Stimulated activated effector memory CD8-positive, alpha-beta T cell treated with anti-CD3 and anti-CD28 coated beads, Interleukin-12 subunit alpha, Interleukin-12 subunit beta, amount 100 ng/mL, for 72 hours (primary cell): Measurements from ENCODE around the gene CDK18.

ENCODE experiments used
- ATAC-seq: fragments of 150-1000 bp; cut with Tn5 transposase; 2 replicates; pipeline ENCODE4 v1.10.0; 2021
- DNase-seq, 2 donors: peaks; one replicate each; pipeline ENCODE4 v3.0.0; 2021 to 2022; ENCODE audit warnings: low spot score in 2 of 2
- H3K27ac Mint-ChIP-seq: one replicate; pipeline ENCODE4 v1.8.0; 2022; ENCODE audit warnings: mild to moderate bottlenecking, mixed read lengths
- H3K36me3 Mint-ChIP-seq: one replicate; pipeline ENCODE4 v1.8.0; 2022; ENCODE audit warnings: mild to moderate bottlenecking, mixed read lengths
- H3K4me1 Mint-ChIP-seq: one replicate; pipeline ENCODE4 v1.8.0; 2022; ENCODE audit warnings: mixed read lengths
- H3K4me3 Mint-ChIP-seq: one replicate; pipeline ENCODE4 v1.8.0; 2022; ENCODE audit warnings: mild to moderate bottlenecking, mixed read lengths
- H3K9me3 Mint-ChIP-seq: one replicate; pipeline ENCODE4 v1.8.0; 2022; ENCODE audit warnings: mixed read lengths

The CDK18 gene

DNA sequence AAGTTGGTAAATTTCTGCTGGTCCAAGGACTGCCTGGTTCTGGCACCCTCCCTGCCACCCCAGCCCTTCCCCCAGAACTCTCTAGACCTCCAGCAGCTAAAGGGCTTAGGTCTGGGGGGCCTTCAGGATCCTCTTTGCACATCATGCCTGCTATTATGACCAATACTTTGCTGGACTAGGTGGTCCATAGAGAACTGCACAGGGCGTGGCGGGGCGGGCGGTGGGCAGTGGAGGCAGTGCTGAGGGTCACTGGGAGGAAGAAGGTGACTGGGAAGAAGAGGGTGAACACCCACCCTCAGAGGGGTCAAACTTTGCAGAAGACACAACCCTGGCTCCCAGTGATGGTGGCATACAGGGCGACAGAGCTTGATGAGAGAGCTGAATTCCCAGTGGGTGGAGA is 18.2 kb downstream of the CDK18 start:
- ATAC-seq, result no peak
- H3K36me3 Mint-ChIP-seq, result no peaks in the 10 kb centered on the region
- H3K4me3 Mint-ChIP-seq, result no peak overlapping the region
- DNase-seq, result no peak
- no peaks in the 10 kb centered on the region for H3K9me3 Mint-ChIP-seq
- no peaks in the 10 kb centered on the region for H3K4me1 Mint-ChIP-seq
- no peak overlapping the region for H3K27ac Mint-ChIP-seq

DNA sequence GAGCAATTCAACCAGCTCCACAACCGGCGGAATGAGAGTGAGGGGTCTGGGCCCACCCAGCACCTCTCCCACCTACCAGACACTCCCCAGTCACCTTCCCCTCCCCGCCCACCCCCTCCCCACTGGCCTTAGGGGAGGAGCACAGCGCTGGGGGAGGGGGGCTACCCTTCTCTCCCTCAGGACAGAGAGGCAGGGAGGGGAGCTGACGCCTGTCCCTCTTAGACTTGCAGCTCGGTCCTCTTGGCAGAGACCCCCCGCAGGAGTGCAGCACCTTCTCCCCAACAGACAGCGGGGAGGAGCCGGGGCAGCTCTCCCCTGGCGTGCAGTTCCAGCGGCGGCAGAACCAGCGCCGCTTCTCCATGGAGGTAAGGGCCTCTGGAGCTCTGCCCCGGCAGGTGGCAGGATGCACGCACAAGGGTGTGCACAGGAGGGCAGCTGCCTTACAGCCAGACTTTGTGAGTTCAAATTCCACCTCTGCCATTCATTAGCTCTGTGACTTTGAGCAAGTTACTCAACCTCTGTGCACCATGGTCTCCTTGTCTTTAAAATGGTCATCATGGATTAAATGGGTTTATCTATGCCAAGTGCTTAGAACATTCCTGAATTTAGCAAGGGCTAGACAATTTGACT is 18.9 kb downstream of the CDK18 start:
- Mint-ChIP-seq H3K9me3 (no peaks in the 10 kb centered on the region), H3K4me3 (no peak overlapping the region), H3K4me1 (no peaks in the 10 kb centered on the region), H3K27ac (no peak overlapping the region), H3K36me3 (no peaks in the 10 kb centered on the region)
- no peak for ATAC-seq
- no peak for DNase-seq

DNA sequence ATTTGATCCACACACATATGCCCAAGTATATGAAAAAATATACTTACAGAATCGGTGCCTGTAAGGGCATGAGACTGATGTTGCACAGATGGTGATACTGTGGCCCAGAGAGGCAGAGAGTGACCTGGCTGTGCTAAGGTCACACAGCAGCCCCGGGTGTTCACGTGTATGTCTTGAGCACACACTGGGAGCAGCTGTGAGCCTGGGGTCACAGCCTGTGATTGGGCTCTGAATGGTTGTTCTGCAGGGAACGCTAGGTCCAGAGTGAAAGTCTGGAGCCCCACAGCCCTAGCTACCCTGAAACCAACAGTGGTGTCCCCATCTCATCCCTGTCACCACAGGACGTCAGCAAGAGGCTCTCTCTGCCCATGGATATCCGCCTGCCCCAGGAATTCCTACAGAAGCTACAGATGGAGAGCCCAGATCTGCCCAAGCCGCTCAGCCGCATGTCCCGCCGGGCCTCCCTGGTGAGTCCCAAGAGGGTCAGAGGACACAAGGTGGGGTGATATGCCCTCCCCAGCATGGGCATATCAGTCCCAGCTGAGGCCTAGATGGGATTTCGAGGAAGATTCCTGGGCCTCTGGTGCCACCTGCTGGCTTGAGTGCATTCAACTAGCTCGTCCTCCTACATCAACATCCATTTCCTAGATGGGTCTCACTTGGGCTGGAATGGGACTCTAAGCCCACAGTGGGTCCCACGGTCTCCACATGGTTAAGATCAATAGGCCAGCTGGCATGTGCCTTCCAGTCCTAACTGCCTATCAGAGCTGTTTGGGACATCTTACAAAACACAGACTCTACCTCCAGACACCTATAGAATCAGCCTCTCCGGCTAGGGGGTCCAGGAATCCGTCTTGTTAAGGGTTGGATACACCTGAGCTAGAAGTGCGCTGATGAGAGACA is 19.7 kb downstream of the CDK18 start:
- H3K27ac Mint-ChIP-seq, result no peak overlapping the region

DNA sequence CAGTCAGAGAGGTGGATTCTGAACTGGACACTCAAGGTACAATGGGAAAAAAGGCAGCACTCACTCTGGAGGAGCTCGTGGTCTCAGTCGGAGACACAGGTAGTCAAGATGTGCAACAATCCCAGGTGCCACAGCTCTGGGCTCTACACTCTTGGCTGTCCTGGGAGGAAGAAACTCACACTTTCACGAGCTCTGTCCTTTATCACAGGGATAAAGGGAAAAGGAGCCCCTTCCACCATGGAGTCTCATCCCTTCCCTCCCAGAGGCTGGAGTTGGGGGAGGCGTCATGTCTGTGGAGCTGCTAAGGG is 20.3 kb downstream of the CDK18 start:
- Mint-ChIP-seq H3K27ac (no peak overlapping the region), H3K9me3 (no peaks in the 10 kb centered on the region), H3K4me1 (peaks cover 6% of the 10 kb centered on the region), H3K4me3 (no peak overlapping the region), H3K36me3 (no peaks in the 10 kb centered on the region)
- DNase-seq (no peak), ATAC-seq (no peak)

More for the DNA sequence above, 19.7 kb downstream of the CDK18 start:
- H3K9me3 Mint-ChIP-seq, result no peaks in the 10 kb centered on the region
- peak; percentile 61 to 83 for DNase-seq
- H3K4me3 Mint-ChIP-seq, result no peak overlapping the region
- ATAC-seq, result peak; percentile 57
- H3K4me1 Mint-ChIP-seq, result no peaks in the 10 kb centered on the region
- no peaks in the 10 kb centered on the region for H3K36me3 Mint-ChIP-seq

DNA sequence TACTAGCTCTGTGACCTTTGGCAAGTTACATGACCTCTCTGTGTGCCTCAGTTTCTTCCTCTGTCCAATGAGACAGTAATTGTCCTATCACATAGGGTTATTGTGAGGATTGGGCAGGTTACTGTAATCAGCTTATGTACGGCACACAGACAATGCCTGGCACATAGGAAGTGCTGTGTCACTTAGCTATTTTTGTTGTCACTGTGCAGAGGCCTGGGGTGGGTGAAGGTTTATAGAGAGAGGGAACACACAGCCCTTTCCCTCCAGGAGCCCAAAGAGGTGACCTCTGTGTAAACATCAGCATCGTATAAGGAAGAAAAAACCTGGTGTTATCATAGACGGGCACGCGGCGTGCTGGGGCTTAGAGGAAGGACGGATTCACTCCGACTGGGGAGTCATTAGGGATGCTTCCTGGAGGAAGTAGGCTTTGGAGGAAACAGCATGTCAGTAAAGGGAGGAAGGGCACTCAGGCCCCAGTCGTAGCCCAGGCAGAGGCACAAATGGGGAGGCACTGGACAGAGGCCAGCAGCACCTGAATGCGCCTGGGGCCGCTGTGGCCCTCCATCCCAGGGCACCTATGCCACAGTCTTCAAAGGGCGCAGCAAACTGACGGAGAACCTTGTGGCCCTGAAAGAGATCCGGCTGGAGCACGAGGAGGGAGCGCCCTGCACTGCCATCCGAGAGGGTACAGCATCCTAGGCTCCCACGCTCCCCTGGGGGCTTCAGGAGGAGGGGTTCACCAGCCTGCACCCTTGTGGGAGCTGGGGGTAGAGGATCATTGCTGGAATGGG is 21.2 kb downstream of the CDK18 start:
- H3K27ac Mint-ChIP-seq, result no peak overlapping the region
- DNase-seq, result no peak
- no peaks in the 10 kb centered on the region for H3K9me3 Mint-ChIP-seq
- H3K36me3 Mint-ChIP-seq, result no peaks in the 10 kb centered on the region
- no peak for ATAC-seq
- no peak overlapping the region for H3K4me3 Mint-ChIP-seq
- peaks cover 10% of the 10 kb centered on the region for H3K4me1 Mint-ChIP-seq

GRCh38 chr1:205526431-205526830 is 22.0 kb downstream of the CDK18 start:
- H3K4me1 Mint-ChIP-seq, result peaks cover 10% of the 10 kb centered on the region
- no peak for DNase-seq
- no peak for ATAC-seq
- H3K36me3 Mint-ChIP-seq, result no peaks in the 10 kb centered on the region
- H3K4me3 Mint-ChIP-seq, result no peak overlapping the region
- no peaks in the 10 kb centered on the region for H3K9me3 Mint-ChIP-seq
- no peak overlapping the region for H3K27ac Mint-ChIP-seq

- H3K27ac Mint-ChIP-seq, result no peak overlapping the region
- no peaks in the 10 kb centered on the region for H3K9me3 Mint-ChIP-seq
- DNase-seq, result no peak
- no peak for ATAC-seq
- peaks cover 10% of the 10 kb centered on the region for H3K4me1 Mint-ChIP-seq
- H3K4me3 Mint-ChIP-seq, result no peak overlapping the region
- no peaks in the 10 kb centered on the region for H3K36me3 Mint-ChIP-seq
Observed at GRCh38 chr1:205527931-205528330, 23.5 kb downstream of the CDK18 start.

DNA sequence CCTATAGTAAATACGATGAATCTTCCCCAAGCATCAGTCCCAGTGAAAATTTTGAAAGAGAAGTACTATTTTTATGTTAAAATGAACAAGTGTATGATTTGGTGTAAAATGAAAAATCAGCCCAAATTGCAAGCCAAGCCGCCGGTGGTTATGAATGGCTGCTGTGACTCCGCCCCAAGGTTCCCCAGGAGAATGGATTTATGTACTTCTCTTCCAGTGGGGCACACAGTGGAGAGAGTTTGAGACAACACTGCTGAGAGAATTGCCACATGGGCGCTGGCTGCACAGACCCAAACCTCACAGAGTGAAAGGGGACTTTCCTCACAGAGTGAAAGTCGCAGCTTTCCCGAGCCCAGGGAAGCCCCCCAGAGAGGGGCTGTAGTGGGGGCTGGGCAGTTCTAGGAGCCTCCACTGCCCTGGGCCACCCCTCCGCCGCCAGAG is 24.0 kb downstream of the CDK18 start:
- H3K9me3 Mint-ChIP-seq, result no peaks in the 10 kb centered on the region
- H3K4me3 Mint-ChIP-seq, result no peak overlapping the region
- H3K27ac Mint-ChIP-seq, result no peak overlapping the region
- no peaks in the 10 kb centered on the region for H3K36me3 Mint-ChIP-seq
- H3K4me1 Mint-ChIP-seq, result peaks cover 10% of the 10 kb centered on the region
- DNase-seq, result no peak
- ATAC-seq, result no peak

DNA sequence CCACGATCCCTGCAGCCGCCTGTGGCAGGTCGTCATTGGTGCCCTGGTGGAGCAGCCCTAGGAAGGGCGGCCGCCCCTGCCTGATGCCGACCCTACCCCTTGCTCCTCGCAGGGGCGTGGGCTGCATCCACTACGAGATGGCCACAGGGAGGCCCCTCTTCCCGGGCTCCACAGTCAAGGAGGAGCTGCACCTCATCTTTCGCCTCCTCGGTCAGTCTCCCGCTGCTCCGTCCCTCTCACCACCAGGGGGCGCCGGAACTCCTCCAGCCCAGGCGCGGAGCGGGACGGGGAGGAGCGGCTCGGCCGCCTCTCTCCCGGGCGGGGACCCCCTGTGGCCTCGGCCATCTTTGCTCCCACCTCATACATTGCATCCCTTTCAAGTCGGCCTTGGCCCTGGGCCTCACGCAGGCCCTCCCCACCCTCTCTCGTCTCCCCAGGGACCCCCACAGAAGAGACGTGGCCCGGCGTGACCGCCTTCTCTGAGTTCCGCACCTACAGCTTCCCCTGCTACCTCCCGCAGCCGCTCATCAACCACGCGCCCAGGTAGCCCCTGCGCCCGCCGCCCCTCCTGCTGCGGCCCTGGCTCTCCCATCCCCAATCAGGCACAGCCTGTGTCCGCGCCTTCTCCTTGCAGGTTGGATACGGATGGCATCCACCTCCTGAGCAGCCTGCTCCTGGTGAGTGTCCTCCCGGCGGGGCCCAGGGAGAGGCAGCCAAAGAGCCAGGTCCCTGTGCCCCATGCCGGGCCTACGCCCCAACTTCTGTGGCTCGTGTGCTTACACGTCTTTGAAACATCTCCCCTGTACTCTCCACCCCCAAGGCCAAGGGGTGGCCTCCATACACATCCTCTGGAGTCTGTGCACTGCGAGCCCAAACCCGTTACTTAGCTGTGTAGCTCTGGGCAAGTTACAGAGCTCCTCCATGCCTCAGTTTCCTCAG is 24.7 kb downstream of the CDK18 start:
- Mint-ChIP-seq H3K36me3 (no peaks in the 10 kb centered on the region), H3K4me1 (peaks cover 10% of the 10 kb centered on the region), H3K27ac (no peak overlapping the region), H3K4me3 (peak overlapping the region; percentile 44), H3K9me3 (no peaks in the 10 kb centered on the region)
- DNase-seq, result peak; percentile 87 to 93
- ATAC-seq, result peak; percentile 80

DNA sequence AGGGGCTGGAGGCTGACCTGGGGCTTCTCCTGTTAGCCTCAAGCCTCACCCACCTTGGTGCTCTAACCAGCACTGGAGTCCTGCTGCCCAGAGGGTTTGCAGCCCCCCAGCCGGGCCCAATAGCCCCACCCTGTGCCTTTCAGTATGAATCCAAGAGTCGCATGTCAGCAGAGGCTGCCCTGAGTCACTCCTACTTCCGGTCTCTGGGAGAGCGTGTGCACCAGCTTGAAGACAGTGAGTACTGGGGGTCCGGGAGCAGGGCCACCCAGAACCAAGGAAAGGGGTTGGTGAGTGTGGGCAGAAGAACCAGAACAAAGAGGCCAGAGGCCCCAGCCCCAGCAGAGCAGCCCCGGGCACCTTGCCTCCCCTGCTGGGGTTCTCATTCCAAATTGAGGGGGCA is 25.6 kb downstream of the CDK18 start:
- no peaks in the 10 kb centered on the region for H3K9me3 Mint-ChIP-seq
- H3K27ac Mint-ChIP-seq, result no peak overlapping the region

DNA sequence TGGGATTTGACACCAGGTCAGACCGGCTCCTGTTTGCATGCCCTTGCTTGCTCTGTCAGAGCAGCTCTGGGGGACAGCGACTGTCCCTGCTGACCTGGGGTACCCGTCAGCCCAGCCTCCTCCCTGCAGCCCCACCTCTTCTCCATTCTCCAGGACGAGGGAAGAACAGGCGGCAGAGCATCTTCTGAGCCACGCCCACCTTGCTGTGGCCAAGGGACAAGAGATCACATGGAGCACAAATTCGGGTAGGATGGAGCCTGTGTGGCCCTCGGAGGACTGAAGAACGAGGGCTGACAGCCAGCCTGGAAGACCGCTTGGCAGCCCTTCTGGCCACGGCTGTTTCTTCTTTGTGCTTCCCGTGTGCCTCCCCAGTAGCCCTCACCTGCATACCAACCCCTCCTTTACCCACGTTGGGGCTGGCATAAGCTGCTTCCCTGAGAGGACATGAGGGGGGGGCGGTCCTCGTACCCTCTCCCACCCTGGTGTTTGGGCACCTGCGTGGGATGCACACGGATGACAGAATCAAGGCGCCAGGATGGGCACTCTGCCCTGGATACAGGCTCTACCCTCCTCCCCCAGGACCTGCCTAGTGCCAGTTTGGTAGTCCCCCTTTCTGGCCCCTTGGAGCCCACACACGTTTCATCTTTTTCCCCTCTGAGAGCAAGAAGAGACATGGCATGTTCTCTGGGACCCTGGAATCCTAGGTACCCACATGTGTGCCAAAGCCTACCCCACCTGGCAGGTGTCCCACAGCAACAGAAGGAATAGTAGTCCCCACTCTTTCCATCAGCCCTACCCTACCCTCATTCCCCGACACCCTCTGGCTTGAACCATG is 26.9 kb downstream of the CDK18 start:
- no peaks in the 10 kb centered on the region for H3K36me3 Mint-ChIP-seq
- ATAC-seq (no peak), DNase-seq (no peak)
- peaks cover 10% of the 10 kb centered on the region for H3K4me1 Mint-ChIP-seq
- no peaks in the 10 kb centered on the region for H3K9me3 Mint-ChIP-seq
- no peak overlapping the region for H3K4me3 Mint-ChIP-seq
- no peak overlapping the region for H3K27ac Mint-ChIP-seq

More for the DNA sequence above, 25.6 kb downstream of the CDK18 start:
- ATAC-seq, result no peak
- no peaks in the 10 kb centered on the region for H3K36me3 Mint-ChIP-seq
- H3K4me3 Mint-ChIP-seq, result no peak overlapping the region
- peaks cover 10% of the 10 kb centered on the region for H3K4me1 Mint-ChIP-seq
- no peak for DNase-seq

DNA sequence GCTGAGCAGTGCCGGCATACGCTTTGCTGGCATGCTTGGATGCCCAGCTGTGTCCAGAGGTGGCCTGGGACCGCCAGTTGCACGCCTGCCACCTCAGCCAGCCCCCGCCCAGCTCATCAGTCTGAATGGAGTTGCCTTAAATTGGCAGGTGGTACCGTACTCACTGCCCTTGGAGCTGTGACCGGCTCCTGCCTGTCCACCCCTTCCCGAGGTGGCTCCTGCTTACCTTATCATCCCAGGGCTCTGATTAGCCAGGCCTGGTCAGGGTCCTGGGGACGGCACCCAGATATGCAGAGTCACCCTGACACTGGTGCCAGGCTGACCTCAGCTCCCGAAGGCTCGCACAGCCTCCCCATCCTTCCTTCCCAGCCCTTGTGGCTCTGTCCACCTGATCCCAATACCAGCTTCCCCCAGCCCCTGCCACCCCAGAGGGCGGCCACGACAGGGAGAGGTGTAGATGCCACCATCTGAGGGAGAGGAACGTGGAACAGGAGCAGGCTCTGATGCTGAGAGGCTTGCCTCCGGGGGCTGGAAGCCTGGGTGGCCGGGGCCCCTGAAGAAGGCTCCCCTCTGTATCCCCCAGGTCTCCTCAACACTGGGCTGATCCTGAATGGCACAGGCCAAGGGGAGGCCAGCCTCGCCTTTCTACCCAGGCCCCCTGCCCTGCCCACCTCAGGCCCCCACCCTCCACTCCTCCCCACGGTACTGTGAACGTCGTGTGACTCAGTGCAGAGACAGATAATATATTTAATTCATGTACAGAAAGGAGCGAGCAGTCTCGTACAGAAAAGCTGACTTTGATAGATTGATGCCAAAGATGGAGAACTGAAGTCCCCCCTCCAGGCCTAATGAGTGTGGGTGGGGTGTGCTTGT is 27.8 kb downstream of the CDK18 start:
- H3K4me1 Mint-ChIP-seq, result peaks cover 17% of the 10 kb centered on the region
- ATAC-seq (no peak), DNase-seq (no peak)
- H3K4me3 Mint-ChIP-seq, result no peak overlapping the region
- H3K9me3 Mint-ChIP-seq, result no peaks in the 10 kb centered on the region
- H3K27ac Mint-ChIP-seq, result no peak overlapping the region
- H3K36me3 Mint-ChIP-seq, result no peaks in the 10 kb centered on the region

DNA sequence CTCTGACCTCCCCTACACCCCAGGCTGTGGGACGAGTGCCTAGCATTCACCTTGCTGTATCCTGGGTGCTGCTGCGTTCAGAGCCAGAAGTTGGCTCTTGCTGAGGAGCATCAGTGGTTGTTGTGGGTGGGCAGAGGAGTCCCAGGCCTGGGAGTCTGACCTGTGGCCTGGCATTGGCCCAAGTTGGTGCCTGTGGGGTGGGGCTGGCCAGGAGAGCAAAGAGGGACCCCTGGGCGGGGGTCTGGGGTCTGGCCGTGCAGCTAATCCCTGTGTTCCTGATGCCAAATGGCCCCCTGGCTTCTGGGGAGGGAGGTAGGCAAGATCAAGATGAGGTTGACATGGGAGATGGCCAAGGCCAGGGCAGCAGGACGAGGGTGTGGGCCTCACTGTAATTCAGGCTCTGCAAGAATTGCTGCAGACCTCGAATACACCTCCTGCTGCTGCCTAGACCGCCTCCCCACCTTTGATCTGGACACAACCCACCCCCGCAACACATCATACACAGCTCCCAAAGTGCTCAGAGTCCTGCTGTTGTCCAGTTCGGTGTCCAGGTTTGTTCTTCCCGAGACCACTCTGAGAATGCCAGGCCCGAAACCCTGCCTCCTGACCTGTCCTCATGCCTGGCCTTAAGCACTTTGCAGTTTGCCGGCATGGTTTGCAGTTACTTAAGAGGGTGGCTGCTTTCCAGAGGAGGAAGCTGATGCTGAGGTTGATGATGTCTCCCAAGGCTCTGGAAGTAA is 28.7 kb downstream of the CDK18 start:
- Mint-ChIP-seq H3K27ac (no peak overlapping the region), H3K9me3 (no peaks in the 10 kb centered on the region), H3K4me1 (peaks cover 19% of the 10 kb centered on the region), H3K4me3 (no peak overlapping the region), H3K36me3 (no peaks in the 10 kb centered on the region)
- DNase-seq (no peak), ATAC-seq (no peak)
